Endothelial cell of umbilical vein (primary cell): ENCODE measurements around the gene STAU1. TPM values are rescaled to one million over a fixed set of nuclear protein-coding genes. Genes with fewer than 3 reads are reported as not detected.

Experiments used
- BruUV-seq: library from RNA; stranded (reverse); fragments of 400-500 nt; replicated peaks from 2 replicates; lab custom pipeline; 2021; lab: Mats Ljungman, UMichigan
- CTCF ChIA-PET: fragments of 300-600, 350-600 bp; sonication (Branson Sonifier 250); formaldehyde crosslinking; loops from one replicate; lab custom pipeline; 2021; ENCODE audit warnings: antibody characterized with exemption, inconsistent platforms; lab: Charles Lee
- POLR2A ChIA-PET: fragments of 300-600, 350-600 bp; sonication (Branson Sonifier 250); formaldehyde crosslinking; loops from one replicate; lab custom pipeline; 2021; ENCODE audit warnings: antibody characterized with exemption, inconsistent platforms; lab: Charles Lee
- DNase-seq: peaks from one replicate; pipeline ENCODE4 v3.0.0-alpha.2; 2011; ENCODE audit warnings: low read depth, low spot score
- FAIRE-seq: peaks from 2 replicates; lab custom pipeline; 2011; peaks lifted over from hg19 to GRCh38; lab: Jason Lieb, UNC
- H2AFZ ChIP-seq: 2 replicates; pipeline ENCODE4 v1.6.0; 2012; ENCODE audit warnings: low read depth, low read length, control low read depth, inconsistent platforms
- H3K27ac ChIP-seq: 2 replicates; pipeline ENCODE4 v1.5.1; 2011; ENCODE audit warnings: low read depth, mild to moderate bottlenecking, control low read depth, low read length, moderate library complexity; ENCODE audit not compliant: insufficient read depth
- H3K27me3 ChIP-seq, 2 experiments: 2 replicates each; pipeline versions ENCODE4 v1.6.0 to v1.6.1; 2011; ENCODE audit warnings: low read length in 2 of 2, mixed read lengths in 1 of 2; ENCODE audit not compliant: control insufficient read depth in 2 of 2, insufficient read depth in 2 of 2
- H3K36me3 ChIP-seq, 2 experiments: 2 replicates in 1 of 2; 3 replicates in 1 of 2; pipeline ENCODE4 v1.5.1; 2011; ENCODE audit warnings: low read length in 2 of 2, mild to moderate bottlenecking in 1 of 2, moderate library complexity in 1 of 2; ENCODE audit not compliant: control insufficient read depth in 2 of 2, insufficient read depth in 2 of 2; ENCODE audit errors: extremely low read depth in 1 of 2
- H3K4me1 ChIP-seq: 3 replicates; pipeline ENCODE4 v1.5.1; 2011; ENCODE audit warnings: mild to moderate bottlenecking, low read length; ENCODE audit not compliant: control insufficient read depth, insufficient read depth; ENCODE audit errors: extremely low read depth
- H3K4me2 ChIP-seq: 2 replicates; pipeline ENCODE4 v1.6.1; 2011; ENCODE audit warnings: low read length, control low read depth, mixed read lengths; ENCODE audit not compliant: insufficient read depth
- H3K4me3 ChIP-seq, 3 experiments: fragments of 200-600 bp in 1 of 3; sonication (generic), shearing (Covaris generic) in 1 of 3; replicated peaks in 1 of 3; 2 replicates each; pipeline ENCODE4 v1.5.1; 2011 to 2016; ENCODE audit warnings: control low read depth in 3 of 3, low read length in 3 of 3, mild to moderate bottlenecking in 2 of 3, inconsistent platforms in 1 of 3, low read depth in 1 of 3, moderate library complexity in 1 of 3; ENCODE audit not compliant: insufficient read depth in 1 of 3
- H3K79me2 ChIP-seq: 2 replicates; pipeline ENCODE4 v1.6.0; 2012; ENCODE audit warnings: low read length, inconsistent platforms; ENCODE audit not compliant: control insufficient read depth, insufficient read depth
- H3K9ac ChIP-seq: replicated peaks from 2 replicates; pipeline ENCODE3; 2011; ENCODE audit warnings: low read length, control low read depth; ENCODE audit not compliant: insufficient read depth; ENCODE audit errors: extremely low read depth
- H3K9me1 ChIP-seq: replicated peaks from 3 replicates; pipeline ENCODE4 v1.6.0; 2011; ENCODE audit warnings: mild to moderate bottlenecking, low read length; ENCODE audit not compliant: control insufficient read depth, insufficient read depth; ENCODE audit errors: extremely low read depth
- H3K9me3 ChIP-seq: replicated peaks from 2 replicates; pipeline ENCODE4 v1.5.1; 2012; ENCODE audit warnings: low read length, inconsistent platforms; ENCODE audit not compliant: control insufficient read depth, insufficient read depth
- H4K20me1 ChIP-seq: replicated peaks from 2 replicates; pipeline ENCODE3; 2011; ENCODE audit warnings: mild to moderate bottlenecking, low read length; ENCODE audit not compliant: control insufficient read depth, insufficient read depth; ENCODE audit errors: extremely low read depth
- CTCF ChIP-seq, 2 donors: IDR thresholded peaks; 1 replicate in 1 of 2; 2 replicates in 1 of 2; pipeline ENCODE4 v1.5.1; 2011; ENCODE audit warnings: low read length in 2 of 2, mild to moderate bottlenecking in 2 of 2, moderate library complexity in 2 of 2, control low read depth in 1 of 2, inconsistent platforms in 1 of 2, low read depth in 1 of 2; ENCODE audit not compliant: insufficient read depth in 1 of 2; ENCODE audit errors: extremely low read depth in 1 of 2
- EZH2 ChIP-seq: IDR thresholded peaks from 2 replicates; pipeline ENCODE4 v1.6.1; 2012; ENCODE audit warnings: borderline replicate concordance, low read depth, mild to moderate bottlenecking, moderate library complexity, low read length, inconsistent platforms; ENCODE audit not compliant: severe bottlenecking
- FOS ChIP-seq: IDR thresholded peaks from 2 replicates; pipeline ENCODE4 v1.6.1; 2011; ENCODE audit warnings: mild to moderate bottlenecking, low read length, moderate library complexity, borderline replicate concordance; ENCODE audit not compliant: insufficient read depth
- GATA2 ChIP-seq: IDR thresholded peaks from 2 replicates; pipeline ENCODE4 v1.7.0; 2011; ENCODE audit warnings: low read depth, mild to moderate bottlenecking, moderate library complexity, mixed read lengths, low read length; ENCODE audit not compliant: insufficient read length, insufficient read depth
- JUN ChIP-seq: IDR thresholded peaks from 2 replicates; pipeline ENCODE4 v1.6.1; 2011; ENCODE audit warnings: borderline replicate concordance, low read depth; ENCODE audit not compliant: insufficient read length, insufficient read depth
- MAX ChIP-seq: IDR thresholded peaks from 2 replicates; pipeline ENCODE4 v1.6.1; 2011; ENCODE audit not compliant: insufficient read depth, insufficient read length
- MYC ChIP-seq: IDR thresholded peaks from one replicate; pipeline ENCODE4 v1.6.1; 2011; ENCODE audit warnings: mild to moderate bottlenecking, low read depth, low read length
- POLR2A ChIP-seq: IDR thresholded peaks from 2 replicates; pipeline ENCODE4 v1.6.1; 2012; ENCODE audit warnings: low read depth, mild to moderate bottlenecking, control low read depth, low read length
- POLR2AphosphoS5 ChIP-seq: IDR thresholded peaks from 2 replicates; pipeline ENCODE4 v1.6.1; 2012; ENCODE audit warnings: low read depth, mild to moderate bottlenecking, control low read depth, low read length, moderate library complexity; ENCODE audit not compliant: insufficient read depth
- dilution Hi-C: fragments of 300-500 bp; cut with MboI; formaldehyde crosslinking; loops from one replicate; pipeline ENCODE4 v1.15.0; 2019; ENCODE audit warnings: low sequenced_read_pairs; ENCODE audit not compliant: extremely low pct_ligation_motif_present
- intact Hi-C: fragments of 100-400 bp; cut with micrococcal nuclease; formaldehyde crosslinking; loops from one replicate; pipeline ENCODE4 v1.10.0; 2022
- polyA plus RNA-seq, 4 experiments: library from polyadenylated mRNA; depleted of rRNA in 3 of 4; stranded (reverse) in 3 of 4; unstranded in 1 of 4; fragments of >200 nt; gene quantifications; 2 replicates each; pipeline versions ENCODE4 v1.2.1 to v1.2.3, GENCODE V29; 2011 to 2012; ENCODE audit warnings: missing spikeins in 1 of 4
- total RNA-seq: library from RNA; stranded (reverse); gene quantifications from 2 replicates; pipeline ENCODE4 v1.2.3, GENCODE V29; 2021

The STAU1 gene
- total and polyA plus RNA-seq, 2 donors (not counting 3 experiments of a cell fraction or from before 2014, with no cell fraction given): 53.1 to 98.1 TPM

- TF ChIP-seq POLR2A (no peak), JUN (no peak), CTCF (IDR thresholded peaks at IDR 0.05; ENCODE audit: extremely low read depth in 1 of 2, insufficient read depth in 1 of 2, low read depth in 1 of 2, low read length in 2 of 2) (no peak), MAX (no peak), MYC (no peak), GATA2 (no peak)
- BruUV-seq: no TSS peak
- Histone ChIP-seq H3K79me2 (peaks cover 75% of the 10 kb centered on the region), H3K9me1 (no peaks in the 10 kb centered on the region), H3K27me3 (no peaks in the 10 kb centered on the region), H3K4me2 (no peak overlapping the region), H4K20me1 (peaks cover 2% of the 10 kb centered on the region), H3K27ac (no peak overlapping the region), H2AFZ (no peak overlapping the region), H3K36me3 (peaks cover 0 to 3% of the 10 kb centered on the region in 2 experiments), H3K4me3 (no peak overlapping the region), H3K9ac (no peak overlapping the region), H3K9me3 (no peaks in the 10 kb centered on the region), H3K4me1 (no peaks in the 10 kb centered on the region)
- POLR2A ChIA-PET: no interaction called here
- dilution Hi-C loops: no loop called here
- intact Hi-C loops: no loop called here
- FAIRE-seq (no peak), DNase-seq (no peak)
- CTCF ChIA-PET: no interaction called here
Observed at GRCh38 chr20:49171909-49172308, 16.2 kb downstream of the STAU1 start.

GRCh38 chr20:49170714-49171113 lies 17.4 kb downstream of the STAU1 start:
- no peak for DNase-seq

More at GRCh38 chr20:49170714-49171113, 17.4 kb downstream of the STAU1 start:
- Histone ChIP-seq H3K4me3 (no peak overlapping the region), H3K9me3 (no peaks in the 10 kb centered on the region), H3K4me1 (no peaks in the 10 kb centered on the region), H3K9ac (no peak overlapping the region), H3K27ac (no peak overlapping the region), H3K9me1 (no peaks in the 10 kb centered on the region), H2AFZ (no peak overlapping the region), H3K27me3 (no peaks in the 10 kb centered on the region), H3K79me2 (peaks cover 77% of the 10 kb centered on the region), H4K20me1 (peaks cover 6% of the 10 kb centered on the region), H3K36me3 (peaks cover 2 to 3% of the 10 kb centered on the region in 2 experiments), H3K4me2 (no peak overlapping the region)
- FAIRE-seq: no peak
- CTCF ChIA-PET: no interaction called here
- dilution Hi-C loops (no loop called here), intact Hi-C loops (no loop called here)
- TF ChIP-seq EZH2 (no peak), FOS (no peak), JUN (no peak), POLR2A (no peak), CTCF (IDR thresholded peaks at IDR 0.05; ENCODE audit: extremely low read depth in 1 of 2, insufficient read depth in 1 of 2, low read depth in 1 of 2, low read length in 2 of 2) (no peak), MAX (no peak), MYC (no peak), GATA2 (no peak), POLR2AphosphoS5 (no peak)
- BruUV-seq: no TSS peak
- POLR2A ChIA-PET: no interaction called here
